ENCODE measurements around the gene SRL. TPM values are rescaled to one million over a fixed set of nuclear protein-coding genes. Genes with fewer than 3 reads are reported as not detected.

Gene SRL
- total and polyA plus RNA-seq, 2 of the 4 experiments (the other 2 are of a cell fraction): under 0.01 to 0.14 TPM

- Histone ChIP-seq H2AK9ac (replicated peaks; ENCODE audit: low read depth, low read length, poor library complexity) (peak overlapping the region; percentile 94), H2AK5ac (ENCODE audit: low read depth, low read length) (peak overlapping the region; percentile 95), H4K8ac (ENCODE audit: low read depth in 2 of 2, low read length in 2 of 2) (peak overlapping the region; percentile 84 to 86), H4K91ac (ENCODE audit: insufficient read depth, low read depth, low read length) (peak overlapping the region; percentile 97), H3K14ac (replicated peaks; ENCODE audit: low read depth, low read length) (peak overlapping the region; percentile 93), H3K36me3 (ENCODE audit: control insufficient read depth, insufficient read depth, low read length) (no peaks in the 10 kb centered on the region), H3K4me1 (ENCODE audit: control insufficient read depth, insufficient read depth, low read length) (peaks cover 30% of the 10 kb centered on the region), H3K79me1 (ENCODE audit: low read depth in 1 of 2, low read length in 2 of 2) (peaks cover 0 to 7% of the 10 kb centered on the region in 2 experiments; a peak in 2 of 4 replicates), H4K20me1 (ENCODE audit: insufficient read depth, low read length) (no peaks in the 10 kb centered on the region), H2BK15ac (ENCODE audit: low read depth, low read length) (peak overlapping the region; percentile 100; the same call in 2 of the 3 replicates), H3K9me1 (ENCODE audit: insufficient read depth, low read length) (peaks cover 17% of the 10 kb centered on the region), H4K5ac (ENCODE audit: low read depth, low read length) (peak overlapping the region; percentile 46; the same call in 1 of the 2 replicates), H3K9me3 (ENCODE audit: control insufficient read depth, insufficient read depth, low read length) (no peaks in the 10 kb centered on the region), H2BK5ac (ENCODE audit: low read depth, low read length, poor library complexity, severe bottlenecking) (peak overlapping the region; percentile 95), H2BK120ac (ENCODE audit: low read depth, low read length) (peak overlapping the region; percentile 96), H3K4me3 (ENCODE audit: insufficient read depth, low read depth, low read length) (no peak overlapping the region), H3K18ac (ENCODE audit: low read depth, low read length) (peak overlapping the region; percentile 84), H3K27ac (ENCODE audit: insufficient read depth, low read length) (peak overlapping the region; percentile 90), H2AFZ (replicated peaks; ENCODE audit: low read length, poor library complexity) (peak overlapping the region; percentile 84), H2BK20ac (ENCODE audit: low read depth, low read length) (peak overlapping the region; percentile 99), H3K27me3 (ENCODE audit: control insufficient read depth, insufficient read depth, low read length) (no peaks in the 10 kb centered on the region), H3K4me2 (ENCODE audit: low read depth, low read length) (peak overlapping the region; percentile 32), H3K9ac (ENCODE audit: low read depth, low read length) (no peak overlapping the region), H3K23ac (ENCODE audit: low read depth, low read length) (peak overlapping the region; percentile 83; the same call in 1 of the 2 replicates), H3K56ac (ENCODE audit: extremely low read depth, insufficient read depth, low read length) (0 out of 2 replicates have a peak overlapping the region, but pooled peaks have one; percentile 41), H3K4ac (ENCODE audit: low read depth, low read length) (peak overlapping the region; percentile 96)
- ChIA-PET POLR2A (ENCODE audit: unreplicated experiment) (no interaction called here), CTCF (interaction anchor here (1.8 kb wide), 1 partner anchor 39 kb away, joined by 12 read pairs; no protein-coding TSS in a partner anchor)
- dilution Hi-C loops (cut with HindIII; ENCODE audit: low sequenced_read_pairs, unreplicated experiment) (no loop called here), intact Hi-C loops (cut with micrococcal nuclease) (no loop called here), in situ Hi-C loops (cut with MboI; ENCODE audit: low sequenced_read_pairs) (no loop called here)
- peak; percentile 88 for ATAC-seq (ENCODE audit: low read depth)
- no peak for TF ChIP-seq CHD1 (IDR thresholded peaks at IDR 0.05; ENCODE audit: low read depth, low read length)
- 0 out of 2 replicates have a peak, but pooled peaks have one; percentile 11 for TF ChIP-seq BHLHE40 (IDR thresholded peaks at IDR 0.05; ENCODE audit: low read depth, low read length)
- no peak for TF ChIP-seq CTCF (conservative IDR thresholded peaks at IDR 0.05; ENCODE audit: low read depth, low read length)
- TF ChIP-seq MAFK (IDR thresholded peaks at IDR 0.05; ENCODE audit: low read depth, low read length): peak; percentile 24; the same call in 1 of the 2 replicates
- peak; percentile 77 for TF ChIP-seq FOS (IDR thresholded peaks at IDR 0.05; ENCODE audit: low read depth, low read length)
- peak; percentile 40; the same call in 1 of the 2 replicates for TF ChIP-seq MXI1 (IDR thresholded peaks at IDR 0.05; ENCODE audit: borderline replicate concordance, low read depth, low read length)
- TF ChIP-seq NFE2L2 (IDR thresholded peaks at IDR 0.05; ENCODE audit: low read depth, low read length): no peak
- TF ChIP-seq SMC3 (IDR thresholded peaks at IDR 0.05; ENCODE audit: low read depth, low read length): no peak
- peak; percentile 79 for TF ChIP-seq CEBPB (IDR thresholded peaks at IDR 0.05; ENCODE audit: low read depth, low read length)
- TF ChIP-seq RAD21 (IDR thresholded peaks at IDR 0.05; ENCODE audit: low read length): no peak
- TF ChIP-seq POLR2A (IDR thresholded peaks at IDR 0.05; ENCODE audit: low read depth, low read length): no peak
- no peak for TF ChIP-seq ELK1 (IDR thresholded peaks at IDR 0.05; ENCODE audit: borderline replicate concordance, low read depth, low read length)
- TF ChIP-seq USF2 (IDR thresholded peaks at IDR 0.05; ENCODE audit: low read depth, low read length): peak; percentile 25; the same call in 1 of the 2 replicates
- no peak for TF ChIP-seq RCOR1 (IDR thresholded peaks at IDR 0.05; ENCODE audit: insufficient replicate concordance, low read length)
- TF ChIP-seq MAZ (IDR thresholded peaks at IDR 0.05; ENCODE audit: borderline replicate concordance, low read depth, low read length): peak; percentile 61
- TF ChIP-seq RFX5 (IDR thresholded peaks at IDR 0.05; ENCODE audit: low read depth, low read length): no peak
- DNase-seq: peak; percentile 96
- no TSS peak for BruUV-seq (replicated peaks)
- WGBS, 2 experiments (ENCODE audit: extremely low coverage in 2 of 2, insufficient read length in 1 of 2): 100% methylated on average over 1 of the region's 7 CpGs; no CpG with 5 or more reads in 1 of the 2 experiments
These were observed 27.7 kb downstream of the SRL start for GRCh38 chr16:4214215-4214621.
